KMS-11 (cell line): Measurements from ENCODE around the gene EGR1.

Source experiments
- H2AFZ ChIP-seq: fragments of 200-600 bp; sonication (generic); 2 replicates; pipeline ENCODE4 v1.6.1; 2016; ENCODE audit warnings: antibody characterized with exemption, mixed run types, low read depth
- H3K27ac ChIP-seq: fragments of 200-600 bp; sonication (generic); 2 replicates; pipeline ENCODE4 v1.6.1; 2016; ENCODE audit warnings: mild to moderate bottlenecking, mixed run types
- H3K27me3 ChIP-seq: fragments of 200-600 bp; sonication (generic); 2 replicates; pipeline ENCODE4 v1.6.1; 2017; ENCODE audit warnings: mild to moderate bottlenecking, low read depth, mixed run types, moderate library complexity; ENCODE audit not compliant: insufficient read depth
- H3K36me3 ChIP-seq: fragments of 200-600 bp; sonication (generic); 2 replicates; pipeline ENCODE4 v1.6.1; 2017; ENCODE audit warnings: mild to moderate bottlenecking, mixed run types; ENCODE audit not compliant: insufficient read depth
- H3K4me1 ChIP-seq: fragments of 200-600 bp; sonication (generic); 2 replicates; pipeline ENCODE4 v1.6.1; 2016; ENCODE audit warnings: mild to moderate bottlenecking, low read depth, mixed run types; ENCODE audit not compliant: poor library complexity, severe bottlenecking
- H3K4me2 ChIP-seq: fragments of 200-600 bp; sonication (generic); 2 replicates; pipeline ENCODE4 v1.7.0; 2016; ENCODE audit warnings: mild to moderate bottlenecking, mixed run types
- H3K4me3 ChIP-seq: fragments of 200-600 bp; sonication (generic); IDR thresholded peaks from 2 replicates; pipeline ENCODE4 v1.6.1; 2017; ENCODE audit warnings: low read depth, low read length, mixed read lengths; ENCODE audit not compliant: insufficient read depth
- H3K79me2 ChIP-seq: fragments of 200-600 bp; sonication (generic); 2 replicates; pipeline ENCODE4 v1.6.1; 2016; ENCODE audit warnings: low read depth, mixed run types; ENCODE audit not compliant: insufficient read depth
- H3K9ac ChIP-seq: fragments of 200-600 bp; sonication (generic); 2 replicates; pipeline ENCODE4 v1.6.1; 2016; ENCODE audit warnings: mild to moderate bottlenecking, mixed run types
- H4K20me1 ChIP-seq: fragments of 200-600 bp; sonication (generic); 2 replicates; pipeline ENCODE4 v1.6.1; 2016; ENCODE audit warnings: mild to moderate bottlenecking, mixed run types; ENCODE audit not compliant: insufficient read depth
- TF ChIP-seq, protein P1 (sequence below): fragments of 200-600 bp; sonication (generic); conservative IDR thresholded peaks from 2 replicates; pipeline ENCODE4 v1.6.1; 2017; ENCODE audit warnings: low read depth, mild to moderate bottlenecking, antibody characterized with exemption, low read length, moderate library complexity, mixed read lengths

The EGR1 gene

DNA sequence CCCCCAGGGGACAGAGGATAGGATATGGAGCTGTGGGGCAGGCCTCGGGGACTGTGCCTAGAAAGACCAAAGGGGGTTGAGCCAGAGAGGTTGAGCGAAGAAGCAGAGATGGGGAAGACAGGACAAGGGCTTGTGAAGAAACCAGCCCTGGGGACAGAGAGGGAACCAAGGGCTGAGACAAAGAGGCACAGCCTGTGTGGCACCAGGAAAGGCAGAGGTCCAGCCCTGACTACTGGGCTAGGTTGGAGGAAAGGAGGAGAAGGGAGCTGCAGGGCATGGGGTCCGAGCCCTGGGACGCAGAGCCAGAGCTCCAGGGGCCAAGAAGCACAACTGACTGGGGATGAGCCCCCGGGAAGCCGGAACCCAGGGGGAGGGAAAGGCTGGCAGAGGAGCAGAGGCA lies 17.2 kb upstream of the EGR1 start:
- Histone ChIP-seq H4K20me1 (no peaks in the 10 kb centered on the region), H3K27me3 (no peaks in the 10 kb centered on the region), H3K27ac (no peak overlapping the region), H3K4me3 (no peak overlapping the region), H3K79me2 (no peaks in the 10 kb centered on the region), H3K36me3 (no peaks in the 10 kb centered on the region), H2AFZ (no peak overlapping the region), H3K4me2 (no peak overlapping the region), H3K9ac (no peak overlapping the region), H3K4me1 (no peaks in the 10 kb centered on the region)
- TF ChIP-seq, protein P1, sequence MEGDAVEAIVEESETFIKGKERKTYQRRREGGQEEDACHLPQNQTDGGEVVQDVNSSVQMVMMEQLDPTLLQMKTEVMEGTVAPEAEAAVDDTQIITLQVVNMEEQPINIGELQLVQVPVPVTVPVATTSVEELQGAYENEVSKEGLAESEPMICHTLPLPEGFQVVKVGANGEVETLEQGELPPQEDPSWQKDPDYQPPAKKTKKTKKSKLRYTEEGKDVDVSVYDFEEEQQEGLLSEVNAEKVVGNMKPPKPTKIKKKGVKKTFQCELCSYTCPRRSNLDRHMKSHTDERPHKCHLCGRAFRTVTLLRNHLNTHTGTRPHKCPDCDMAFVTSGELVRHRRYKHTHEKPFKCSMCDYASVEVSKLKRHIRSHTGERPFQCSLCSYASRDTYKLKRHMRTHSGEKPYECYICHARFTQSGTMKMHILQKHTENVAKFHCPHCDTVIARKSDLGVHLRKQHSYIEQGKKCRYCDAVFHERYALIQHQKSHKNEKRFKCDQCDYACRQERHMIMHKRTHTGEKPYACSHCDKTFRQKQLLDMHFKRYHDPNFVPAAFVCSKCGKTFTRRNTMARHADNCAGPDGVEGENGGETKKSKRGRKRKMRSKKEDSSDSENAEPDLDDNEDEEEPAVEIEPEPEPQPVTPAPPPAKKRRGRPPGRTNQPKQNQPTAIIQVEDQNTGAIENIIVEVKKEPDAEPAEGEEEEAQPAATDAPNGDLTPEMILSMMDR: no peak

DNA sequence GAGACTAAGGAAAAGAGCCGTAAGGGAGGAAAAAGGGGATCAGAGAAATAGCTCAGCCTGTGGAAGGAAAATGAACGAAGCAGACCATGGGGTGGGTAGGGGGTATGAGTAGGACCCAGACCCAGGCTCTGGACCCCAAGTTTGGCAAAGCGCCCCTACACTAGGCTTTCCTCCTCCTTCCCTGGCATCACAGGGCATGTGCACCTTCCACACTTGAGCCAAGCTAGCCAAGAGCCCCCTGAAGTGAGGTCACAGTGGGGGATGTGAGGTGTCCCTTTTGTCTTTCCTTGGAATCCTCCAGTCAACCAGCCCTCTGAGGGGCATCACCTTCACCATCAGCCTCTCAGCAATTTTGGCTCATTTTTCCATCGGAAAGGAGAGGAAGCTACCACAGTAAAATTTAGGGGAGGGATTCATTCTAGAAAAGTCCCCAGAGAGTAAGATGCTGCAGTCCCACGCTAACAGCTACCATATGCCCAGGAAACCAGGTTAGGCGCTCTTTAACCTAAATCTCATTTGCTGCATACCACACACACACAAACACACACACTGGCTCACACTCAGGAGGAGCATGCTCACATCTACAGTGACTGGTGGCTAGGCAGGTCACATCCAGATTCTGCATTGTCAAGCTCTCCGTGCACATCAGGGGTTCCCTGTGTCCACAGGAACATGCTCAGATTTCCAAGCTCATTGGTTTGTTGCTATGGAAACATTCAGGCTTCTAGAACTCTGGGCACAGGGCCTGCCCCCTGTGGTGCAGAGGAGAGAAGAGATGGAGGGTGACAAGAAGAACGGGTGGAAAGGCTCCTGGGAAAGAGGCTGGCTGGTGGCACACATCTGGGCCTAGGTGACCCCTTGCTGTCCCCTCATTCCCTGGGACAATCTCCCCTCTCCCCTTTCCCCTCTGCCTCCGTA lies 16.5 kb upstream of the EGR1 start:
- Histone ChIP-seq H3K36me3 (no peaks in the 10 kb centered on the region), H3K27me3 (no peaks in the 10 kb centered on the region), H3K4me2 (no peak overlapping the region), H3K27ac (no peak overlapping the region), H4K20me1 (no peaks in the 10 kb centered on the region), H2AFZ (no peak overlapping the region), H3K79me2 (no peaks in the 10 kb centered on the region), H3K9ac (no peak overlapping the region), H3K4me3 (no peak overlapping the region), H3K4me1 (no peaks in the 10 kb centered on the region)
- TF ChIP-seq, protein P1: no peak

DNA sequence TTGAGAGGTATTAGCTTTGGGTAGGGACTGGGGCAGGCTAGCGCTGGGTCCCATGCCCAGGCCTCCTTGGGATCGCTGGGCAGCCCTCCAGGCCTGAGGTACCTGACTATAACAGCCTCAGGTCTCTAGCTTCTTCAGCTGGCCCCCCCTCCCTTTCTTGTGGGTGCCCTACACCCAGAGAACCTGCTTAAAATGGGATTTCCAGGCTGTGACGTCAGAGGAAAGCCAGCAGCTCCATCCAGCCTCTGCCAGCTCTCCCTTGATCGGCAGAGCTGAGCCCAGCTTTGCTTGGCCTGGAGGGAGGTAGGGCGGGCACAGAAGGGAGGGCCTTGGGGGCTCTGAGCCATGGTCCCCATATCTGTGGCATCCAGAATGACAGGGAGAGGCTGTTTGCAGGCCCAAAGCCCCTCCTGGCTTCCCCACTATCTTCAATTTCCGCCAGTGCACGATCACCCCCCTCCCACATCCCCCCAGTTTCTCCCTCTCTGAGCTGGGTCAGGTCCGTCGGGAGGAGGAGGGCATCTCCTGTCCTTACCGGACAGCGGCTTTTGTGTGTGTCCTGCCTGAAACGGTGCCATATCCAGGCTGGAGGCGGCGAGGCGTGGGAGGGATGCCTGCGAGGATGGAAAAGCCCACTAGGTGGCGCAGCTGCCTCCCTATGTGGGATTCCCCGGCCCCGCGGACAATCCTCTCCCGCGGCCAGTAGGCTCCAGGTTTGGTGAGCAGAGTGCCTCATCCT lies 15.6 kb upstream of the EGR1 start:
- TF ChIP-seq, protein P1: peak; percentile 92
- Histone ChIP-seq H3K27me3 (no peaks in the 10 kb centered on the region), H3K9ac (no peak overlapping the region; the same call in 1 of the 2 replicates), H2AFZ (peak overlapping the region; percentile 80), H3K4me2 (peak overlapping the region; percentile 36), H3K4me3 (no peak overlapping the region), H3K36me3 (no peaks in the 10 kb centered on the region), H3K27ac (no peak overlapping the region), H3K4me1 (no peaks in the 10 kb centered on the region), H4K20me1 (no peaks in the 10 kb centered on the region), H3K79me2 (no peaks in the 10 kb centered on the region)

DNA sequence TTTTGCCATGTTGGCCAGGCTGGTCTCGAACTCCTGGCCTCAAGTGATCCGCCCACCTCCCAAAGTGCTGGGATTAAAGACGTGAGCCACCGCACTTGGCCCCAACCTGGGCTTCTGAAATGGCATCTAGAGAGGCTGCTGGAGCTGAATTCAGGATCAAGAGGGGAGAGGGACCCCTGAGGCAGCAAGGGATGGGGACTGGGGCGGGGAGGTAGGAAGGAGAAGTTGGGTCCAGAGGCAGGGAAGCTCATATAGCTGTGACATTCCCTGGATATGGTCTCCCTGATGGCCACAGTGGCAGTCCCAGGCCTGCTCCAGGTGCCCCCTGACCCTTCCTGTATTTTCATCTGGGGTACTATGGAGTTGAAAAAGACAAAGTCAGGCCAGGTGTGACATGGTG lies 14.3 kb upstream of the EGR1 start:
- no peak overlapping the region for H3K27ac ChIP-seq
- H3K4me1 ChIP-seq: no peaks in the 10 kb centered on the region
- H3K9ac ChIP-seq: no peak overlapping the region
- no peak overlapping the region for H3K4me2 ChIP-seq
- TF ChIP-seq, protein P1: no peak
- no peaks in the 10 kb centered on the region for H3K27me3 ChIP-seq
- H3K4me3 ChIP-seq: no peak overlapping the region
- H3K36me3 ChIP-seq: no peaks in the 10 kb centered on the region
- no peak overlapping the region for H2AFZ ChIP-seq
- no peaks in the 10 kb centered on the region for H4K20me1 ChIP-seq
- no peaks in the 10 kb centered on the region for H3K79me2 ChIP-seq
